A673 (cell line): ENCODE measurements around the gene ACOT7. TPM values are rescaled to one million over a fixed set of nuclear protein-coding genes. Genes with fewer than 3 reads are reported as not detected.

Experiments used
- BruUV-seq: library from RNA; stranded (reverse); fragments of 400-500 nt; replicated peaks from 2 replicates; lab custom pipeline; 2021; lab: Mats Ljungman, UMichigan
- CTCF ChIA-PET: fragments of 300-600 bp; sonication (Branson Sonifier 250); formaldehyde crosslinking; loops from one replicate; lab custom pipeline; 2022; ENCODE audit warnings: antibody characterized with exemption; lab: Charles Lee
- POLR2A ChIA-PET: fragments of 300-600 bp; sonication (Branson Sonifier 250); formaldehyde crosslinking; loops from one replicate; lab custom pipeline; 2022; ENCODE audit warnings: antibody characterized with exemption; ENCODE audit not compliant: low non-redundant PET; lab: Charles Lee
- DNase-seq: peaks from one replicate; pipeline ENCODE4 v3.0.0-alpha.2; 2015; ENCODE audit warnings: low spot score
- H3K27ac ChIP-seq: fragments of 200-600 bp; sonication (generic); 2 replicates; pipeline ENCODE4 v1.5.1; 2016; ENCODE audit warnings: mixed run types, low read depth, mild to moderate bottlenecking, mixed read lengths, antibody characterized with exemption, low read length; ENCODE audit not compliant: poor library complexity, severe bottlenecking
- H3K27me3 ChIP-seq: fragments of 200-600 bp; sonication (generic); replicated peaks from 2 replicates; pipeline ENCODE4 v1.6.1; 2017; ENCODE audit warnings: mixed run types, low read depth, mild to moderate bottlenecking, mixed read lengths, antibody characterized with exemption, low read length; ENCODE audit not compliant: insufficient read depth, poor library complexity
- H3K36me3 ChIP-seq: fragments of 200-600 bp; sonication (generic); 2 replicates; pipeline ENCODE4 v1.6.1; 2016; ENCODE audit warnings: mixed run types, mild to moderate bottlenecking, mixed read lengths, antibody characterized with exemption, low read length; ENCODE audit not compliant: insufficient read depth, poor library complexity, severe bottlenecking
- H3K4me1 ChIP-seq: fragments of 200-600 bp; sonication (generic); 2 replicates; pipeline ENCODE4 v1.6.1; 2017; ENCODE audit warnings: mixed run types, mild to moderate bottlenecking, mixed read lengths, antibody characterized with exemption, low read length; ENCODE audit not compliant: insufficient read depth, poor library complexity, severe bottlenecking
- H3K4me3 ChIP-seq: fragments of 200-600 bp; sonication (generic); 2 replicates; pipeline ENCODE4 v1.5.1; 2016; ENCODE audit warnings: low read depth, mixed run types, mild to moderate bottlenecking, mixed read lengths, low read length; ENCODE audit not compliant: poor library complexity, severe bottlenecking
- H3K9me3 ChIP-seq: fragments of 200-600 bp; sonication (generic); 2 replicates; pipeline ENCODE4 v1.6.1; 2016; ENCODE audit warnings: mixed run types, low read depth, mild to moderate bottlenecking, mixed read lengths, antibody characterized with exemption, low read length; ENCODE audit not compliant: poor library complexity, severe bottlenecking
- CTCF ChIP-seq: fragments of 300-800, 200-600 bp; sonication (generic); conservative IDR thresholded peaks from 2 replicates; pipeline ENCODE4 v1.5.1; 2017; ENCODE audit warnings: low read depth, mild to moderate bottlenecking, antibody characterized with exemption, low read length, moderate library complexity, mixed read lengths
- EZH2 ChIP-seq: fragments of 200-600 bp; sonication (generic); IDR thresholded peaks from 2 replicates; pipeline ENCODE4 v1.6.1; 2017; ENCODE audit warnings: borderline replicate concordance, low read depth, mild to moderate bottlenecking, mixed read lengths, antibody characterized with exemption, low read length; ENCODE audit not compliant: poor library complexity, severe bottlenecking
- intact Hi-C: fragments of 100-400 bp; cut with micrococcal nuclease; formaldehyde crosslinking; loops from one replicate; pipeline ENCODE4 v1.10.0; 2022; ENCODE audit not compliant: unreplicated experiment
- total RNA-seq: library from RNA; stranded (reverse); gene quantifications from 2 replicates; pipeline ENCODE4 v1.2.3, GENCODE V29; 2021

The ACOT7 gene
- total RNA-seq, 1 experiment from 2014 or later: 132 TPM

- no peaks in the 10 kb centered on the region for H3K36me3 ChIP-seq
- no peaks in the 10 kb centered on the region for H3K4me1 ChIP-seq
- no peaks in the 10 kb centered on the region for H3K9me3 ChIP-seq
- intact Hi-C loops: no loop called here
- no peak for DNase-seq
- ChIA-PET CTCF (no interaction called here), POLR2A (no interaction called here)
- BruUV-seq: no TSS peak
- H3K4me3 ChIP-seq: no peak overlapping the region
- TF ChIP-seq EZH2: no peak
- TF ChIP-seq CTCF: no peak
- no peaks in the 10 kb centered on the region for H3K27me3 ChIP-seq
- no peak overlapping the region for H3K27ac ChIP-seq
Observed at GRCh38 chr1:6298940-6299465, 94.6 kb downstream of the ACOT7 start.

GRCh38 chr1:6298530-6298929, 95.0 kb downstream of the ACOT7 start:
- intact Hi-C loops: no loop called here
- DNase-seq: no peak
- no peaks in the 10 kb centered on the region for H3K9me3 ChIP-seq
- TF ChIP-seq EZH2: no peak
- TF ChIP-seq CTCF: no peak
- ChIA-PET CTCF (no interaction called here), POLR2A (no interaction called here)
- no peaks in the 10 kb centered on the region for H3K27me3 ChIP-seq
- BruUV-seq: no TSS peak
- no peaks in the 10 kb centered on the region for H3K4me1 ChIP-seq
- H3K27ac ChIP-seq: no peak overlapping the region
- no peak overlapping the region for H3K4me3 ChIP-seq
- no peaks in the 10 kb centered on the region for H3K36me3 ChIP-seq

GRCh38 chr1:6295910-6296309, 97.7 kb downstream of the ACOT7 start:
- Histone ChIP-seq H3K9me3 (no peaks in the 10 kb centered on the region), H3K36me3 (no peaks in the 10 kb centered on the region), H3K27me3 (no peaks in the 10 kb centered on the region), H3K27ac (no peak overlapping the region), H3K4me1 (no peaks in the 10 kb centered on the region), H3K4me3 (no peak overlapping the region)
- CTCF ChIA-PET: interaction anchor here (0.5 kb wide), 1 partner anchor 51 kb away, joined by 3 read pairs; no protein-coding TSS in a partner anchor
- no TSS peak for BruUV-seq
- TF ChIP-seq CTCF (no peak), EZH2 (no peak)
- intact Hi-C loops: no loop called here
- POLR2A ChIA-PET: no interaction called here
- DNase-seq: no peak
